GM18508 (cell line): Measurements from ENCODE around the gene SH2D4B.
"Not testable (repeated sequence)": the region's sequence is repeated elsewhere in the genome, so short reads cannot be mapped to it uniquely, and the experiment has no call there.

Source experiments
- ATAC-seq: cut with Tn5 transposase; IDR thresholded peaks from one replicate; pipeline ENCODE4 v1.9.1; 2021; ENCODE audit warnings: moderate number of reproducible peaks; ENCODE audit not compliant: insufficient read depth, unreplicated experiment

Gene SH2D4B

GRCh38 chr10:80522756-80523363 is 14.8 kb upstream of the SH2D4B start:
- no peak for ATAC-seq

DNA sequence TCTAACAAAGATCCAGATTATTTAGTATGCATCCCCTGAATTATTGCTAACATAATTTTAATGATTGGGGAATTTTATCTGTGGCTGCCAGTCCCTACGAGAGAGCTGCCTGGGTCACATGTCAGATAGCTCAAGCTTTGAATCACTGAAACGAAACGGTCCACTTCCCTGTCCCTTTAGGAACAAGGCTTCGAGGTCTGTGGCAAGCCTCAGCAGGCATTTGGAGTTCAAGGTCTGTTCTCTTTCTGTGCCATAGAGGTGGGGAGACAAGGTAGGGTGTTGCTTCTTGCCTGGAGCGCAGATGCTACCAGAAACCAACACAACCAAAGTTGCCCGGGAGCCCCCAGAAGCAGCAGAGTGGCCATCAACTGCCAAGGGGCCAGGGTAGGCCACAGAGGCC is 13.9 kb upstream of the SH2D4B start:
- no peak for ATAC-seq

- no peak for ATAC-seq
These were observed 13.4 kb upstream of the SH2D4B start for GRCh38 chr10:80524190-80524909.

DNA sequence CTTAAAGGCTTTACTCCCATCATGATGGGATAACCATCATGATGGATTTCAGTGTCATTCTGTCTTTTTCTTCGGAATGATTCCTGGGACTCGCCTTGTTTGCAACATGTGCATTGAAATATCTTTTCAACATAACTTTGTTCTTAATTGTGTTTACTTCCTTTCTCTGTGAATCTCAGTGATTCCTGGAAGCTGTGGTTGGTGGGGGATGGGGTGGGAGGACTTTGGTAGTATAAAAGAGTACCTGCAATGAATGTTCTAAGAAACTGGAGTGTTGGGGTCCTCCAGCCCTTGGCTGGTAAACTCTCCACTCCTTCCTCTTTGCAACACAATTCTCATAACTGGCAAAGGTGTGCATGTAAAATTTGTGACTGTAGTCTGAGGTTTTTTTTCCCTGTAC is 11.5 kb upstream of the SH2D4B start:
- no peak for ATAC-seq

DNA sequence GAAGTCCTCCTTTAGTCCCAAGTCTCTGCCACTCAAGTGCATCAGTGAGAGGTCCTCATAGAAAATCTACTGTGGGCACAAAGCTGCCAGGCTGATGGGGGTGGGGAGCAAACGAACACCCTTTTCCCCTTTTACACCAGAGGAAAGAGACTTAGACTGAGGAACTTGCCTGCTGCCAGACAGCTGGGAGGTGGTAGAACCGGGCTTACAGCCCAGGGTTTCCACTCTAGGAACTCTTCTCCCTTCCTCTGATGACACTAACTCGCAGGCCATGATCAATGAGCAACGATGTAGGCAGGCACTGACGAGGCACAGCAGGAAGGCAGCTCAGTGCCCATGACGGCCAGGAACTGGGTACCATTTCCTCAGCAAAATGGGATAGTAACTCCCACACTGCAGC is 11.0 kb upstream of the SH2D4B start:
- ATAC-seq = no peak

GRCh38 chr10:80528185-80528700 is 9.5 kb upstream of the SH2D4B start:
- no peak for ATAC-seq

- ATAC-seq = no peak
These were observed 8.8 kb upstream of the SH2D4B start for GRCh38 chr10:80528901-80529300.

GRCh38 chr10:80529604-80530003 is 8.1 kb upstream of the SH2D4B start:
- ATAC-seq = no peak

DNA sequence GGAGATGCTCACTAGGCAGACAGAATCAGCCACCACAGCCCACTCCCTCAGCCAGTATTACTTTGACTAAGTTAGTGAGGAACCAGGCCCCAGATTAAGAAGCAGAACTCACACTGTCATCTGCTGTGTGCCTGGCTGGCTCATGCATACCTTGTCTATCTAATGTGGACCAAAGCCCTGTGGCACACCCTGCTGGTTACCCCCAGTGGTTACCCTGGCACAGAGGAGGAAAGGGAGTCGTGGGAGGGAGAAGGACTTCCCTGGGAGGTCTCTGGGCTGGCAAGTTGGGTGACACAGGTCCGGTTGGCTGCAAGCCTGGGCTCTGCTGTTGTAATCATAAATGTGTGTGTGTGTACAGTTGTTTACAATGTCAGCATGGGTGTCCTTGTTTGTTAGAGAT is 7.5 kb upstream of the SH2D4B start:
- no peak for ATAC-seq

DNA sequence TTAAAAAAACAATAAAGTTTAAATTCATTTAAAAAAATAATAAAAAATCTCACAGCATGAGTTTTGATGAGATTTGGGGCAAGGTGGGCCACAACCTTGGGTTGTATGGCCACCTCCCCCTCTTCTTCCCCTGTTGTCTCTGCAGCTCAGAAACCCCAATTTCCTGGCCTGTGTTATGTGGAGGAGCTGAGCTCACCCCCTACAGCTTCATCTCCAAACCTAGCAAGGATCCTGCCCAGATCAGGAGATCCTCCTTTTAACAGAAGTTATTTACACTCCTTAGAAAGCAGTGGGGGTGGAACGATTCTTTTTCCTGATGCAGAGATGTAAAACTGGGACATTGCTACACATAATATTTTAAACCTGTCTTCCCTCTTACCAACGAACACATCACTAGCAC is 6.9 kb upstream of the SH2D4B start:
- no peak for ATAC-seq

DNA sequence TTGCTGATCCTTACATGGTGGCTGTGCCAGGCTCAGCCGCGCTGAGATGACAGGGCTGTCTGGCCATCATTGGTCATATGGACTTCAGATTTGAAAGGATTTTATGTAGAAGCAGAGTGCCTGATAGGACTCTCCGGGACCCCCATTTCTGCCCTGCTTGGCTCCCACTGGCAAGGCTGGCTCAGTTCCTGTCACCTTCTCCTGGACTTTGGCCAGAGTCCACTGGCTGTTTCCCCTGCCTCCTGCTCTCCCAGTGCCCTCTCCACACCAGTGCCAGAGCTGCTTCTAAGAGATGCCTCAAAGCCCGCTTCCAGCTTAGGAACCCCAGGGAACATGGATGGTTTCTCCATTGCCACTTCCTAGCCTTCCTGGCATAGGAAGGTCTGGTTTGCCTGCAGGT is 5.1 kb upstream of the SH2D4B start:
- no peak for ATAC-seq

DNA sequence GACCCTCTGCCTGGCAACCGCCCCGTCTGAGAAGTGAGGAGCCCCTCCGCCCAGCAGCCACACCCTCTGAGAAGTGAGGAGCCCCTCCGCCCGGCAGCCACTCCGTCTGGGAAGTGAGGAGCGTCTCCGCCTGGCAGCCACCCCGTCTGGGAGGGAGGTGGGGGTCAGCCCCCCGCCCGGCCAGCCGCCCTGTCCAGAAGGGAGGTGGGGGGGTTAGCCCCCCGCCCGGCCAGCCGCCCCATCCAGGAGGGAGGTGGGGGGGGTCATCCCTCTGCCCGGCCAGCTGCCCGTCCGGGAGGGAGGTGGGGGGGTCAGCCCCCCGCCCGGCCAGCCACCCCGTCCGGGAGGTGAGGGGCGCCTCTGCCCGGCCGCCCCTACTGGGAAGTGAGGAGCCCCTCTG is 3.6 kb upstream of the SH2D4B start:
- ATAC-seq = not testable (repeated sequence)

GRCh38 chr10:80534646-80535045 is 3.1 kb upstream of the SH2D4B start:
- ATAC-seq = not testable (repeated sequence)

DNA sequence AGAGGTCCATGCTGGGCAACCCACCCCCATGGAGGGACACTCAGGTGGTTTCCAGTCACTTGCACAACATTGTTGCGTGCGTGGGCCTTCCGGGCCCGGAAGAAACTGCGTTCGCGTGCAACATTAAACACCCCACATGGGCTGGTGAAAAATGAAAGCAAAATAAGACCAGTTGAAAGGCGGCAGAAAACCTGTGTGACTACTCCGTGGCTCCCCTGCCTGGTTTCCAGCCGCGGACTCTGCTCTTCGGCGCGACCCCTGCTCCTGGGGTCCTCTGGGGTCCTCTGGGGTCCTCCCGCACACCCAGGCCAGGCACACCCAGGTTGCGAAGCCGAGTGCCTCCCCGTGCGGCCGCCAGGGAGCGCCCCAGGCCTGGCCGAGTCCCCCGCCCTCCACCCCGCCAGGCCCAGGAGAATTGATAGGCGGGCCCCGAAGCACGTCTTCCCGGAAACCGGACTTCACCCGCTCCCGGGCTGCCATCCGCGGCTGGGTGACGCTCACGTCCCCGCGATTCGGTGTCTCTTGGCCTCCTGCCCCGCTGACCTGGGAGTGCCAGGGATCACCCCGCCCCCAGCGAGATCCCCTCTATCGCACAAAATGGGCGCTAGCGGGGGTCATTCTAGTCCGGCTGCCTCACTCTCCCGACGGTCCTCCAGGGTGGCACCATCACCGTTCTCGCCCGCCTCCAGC is 1.9 kb upstream of the SH2D4B start:
- no peak for ATAC-seq

DNA sequence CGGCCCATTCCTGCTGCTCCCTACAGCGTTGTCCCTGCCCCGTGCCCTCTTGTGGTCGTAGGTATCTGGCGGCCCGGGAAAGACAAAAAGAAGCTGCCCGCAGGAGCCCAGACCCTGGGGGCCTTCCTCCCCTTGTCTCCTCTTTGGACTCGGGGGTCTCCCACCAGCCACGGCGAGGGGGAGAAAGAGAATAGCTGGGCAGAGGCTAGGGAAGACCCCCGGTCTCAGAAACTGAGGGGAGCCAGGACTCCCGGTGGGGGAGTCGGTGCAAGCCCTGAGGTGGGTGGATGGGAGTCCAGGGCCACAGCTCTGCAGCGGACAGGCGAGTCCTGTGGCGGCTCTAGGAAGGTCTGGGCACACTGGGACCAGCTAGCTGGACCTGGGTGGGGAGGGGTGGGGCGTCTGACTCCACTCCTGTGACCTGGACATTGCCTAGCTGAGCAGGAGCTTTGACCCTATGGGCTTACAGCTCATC is 1.3 kb upstream of the SH2D4B start:
- no peak for ATAC-seq

DNA sequence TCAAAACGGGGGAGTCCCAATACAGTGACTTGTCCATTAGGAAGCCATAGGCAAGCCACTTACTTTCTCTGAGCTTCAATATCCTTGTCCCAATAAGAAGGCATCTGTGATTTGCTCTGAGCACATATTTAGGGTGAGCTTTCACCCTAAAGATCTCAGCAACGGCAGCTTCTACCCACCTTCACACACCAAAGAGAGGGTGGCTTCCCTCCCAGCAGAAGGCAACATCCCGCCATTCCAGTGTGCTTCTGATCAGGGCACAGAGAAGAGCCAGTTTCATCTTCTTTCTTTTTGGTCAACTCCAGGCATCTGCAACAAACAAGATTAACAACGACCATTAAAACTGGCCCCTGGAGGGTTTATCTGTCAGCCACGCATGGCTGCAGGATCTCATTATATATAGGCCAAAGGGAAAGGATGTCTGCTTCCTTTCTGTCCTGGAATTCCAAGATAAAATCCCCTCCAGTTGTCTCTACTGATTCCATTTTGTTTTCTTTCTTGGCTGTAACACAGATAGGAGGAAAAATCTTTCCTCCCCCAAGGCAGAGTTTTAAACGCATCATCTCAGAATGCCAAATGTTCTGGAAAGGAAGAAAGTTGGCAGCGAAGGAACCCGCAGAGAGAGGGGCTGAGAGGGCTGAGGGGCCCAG is 491 bp upstream of the SH2D4B start:
- no peak for ATAC-seq

- no peak for ATAC-seq
These were observed 931 bp downstream of the SH2D4B start for GRCh38 chr10:80538481-80539185.

DNA sequence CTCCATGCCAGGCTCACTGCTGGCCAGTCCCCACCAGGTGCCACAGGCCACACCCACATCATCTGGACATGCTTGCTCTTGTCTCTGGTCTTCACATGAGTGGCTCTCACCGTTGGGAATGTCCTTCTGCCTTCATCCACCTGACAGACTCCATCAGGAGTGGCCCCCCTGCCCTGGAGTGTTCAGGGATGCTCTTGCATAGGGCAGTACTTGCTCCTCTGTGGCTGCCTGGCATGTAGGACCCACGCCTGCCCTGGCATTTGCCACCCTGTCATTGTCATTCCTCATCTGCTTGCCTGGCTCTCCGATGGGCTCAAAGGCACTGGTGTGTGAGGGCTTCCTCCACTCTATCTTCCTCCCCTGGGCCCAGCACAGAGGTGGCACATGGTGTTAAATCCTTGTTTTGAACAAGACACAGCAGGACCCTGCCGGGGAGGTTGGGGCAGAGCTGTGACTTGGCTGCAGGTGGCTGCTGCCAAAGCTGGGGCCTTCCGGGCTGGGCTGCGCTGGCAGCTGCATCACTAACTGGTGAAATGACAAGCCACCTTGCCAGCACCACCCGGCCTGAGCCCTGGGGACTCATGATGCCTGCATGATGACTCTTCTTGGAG is 1.8 kb downstream of the SH2D4B start:
- no peak for ATAC-seq

GRCh38 chr10:80540136-80540535 is 2.4 kb downstream of the SH2D4B start:
- no peak for ATAC-seq

DNA sequence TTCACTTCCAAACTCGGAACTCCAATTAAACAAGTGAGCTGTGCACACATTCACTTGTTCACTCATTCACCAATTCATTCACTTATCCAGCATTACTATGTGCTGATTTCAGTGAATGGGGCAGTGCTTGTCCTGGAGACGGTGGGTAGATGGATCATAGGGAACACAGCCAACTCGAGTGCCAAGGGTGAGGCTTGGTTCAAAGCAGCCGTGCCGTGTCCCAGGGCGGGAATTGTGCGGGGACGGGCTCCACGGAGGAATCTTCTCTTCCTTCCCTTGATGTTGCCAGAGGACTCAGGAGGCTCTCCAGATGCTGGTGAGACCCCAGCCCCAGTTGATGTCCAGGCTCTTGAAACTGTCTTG is 2.9 kb downstream of the SH2D4B start:
- no peak for ATAC-seq
